DND-41 (cell line): ENCODE measurements around the gene SLC22A6.

ENCODE experiments used
- EZH2 ChIP-seq: IDR thresholded peaks from 3 replicates; pipeline ENCODE4 v1.6.1; 2012; ENCODE audit warnings: borderline replicate concordance, low read depth, mild to moderate bottlenecking, moderate library complexity, low read length, inconsistent platforms; ENCODE audit not compliant: severe bottlenecking
- TF ChIP-seq, protein P1 (sequence below): IDR thresholded peaks from 2 replicates; pipeline ENCODE4 v1.5.1; 2012; ENCODE audit warnings: borderline replicate concordance, low read length, moderate library complexity, mild to moderate bottlenecking; ENCODE audit not compliant: poor library complexity, severe bottlenecking; ENCODE audit errors: extremely low read depth

DNA sequence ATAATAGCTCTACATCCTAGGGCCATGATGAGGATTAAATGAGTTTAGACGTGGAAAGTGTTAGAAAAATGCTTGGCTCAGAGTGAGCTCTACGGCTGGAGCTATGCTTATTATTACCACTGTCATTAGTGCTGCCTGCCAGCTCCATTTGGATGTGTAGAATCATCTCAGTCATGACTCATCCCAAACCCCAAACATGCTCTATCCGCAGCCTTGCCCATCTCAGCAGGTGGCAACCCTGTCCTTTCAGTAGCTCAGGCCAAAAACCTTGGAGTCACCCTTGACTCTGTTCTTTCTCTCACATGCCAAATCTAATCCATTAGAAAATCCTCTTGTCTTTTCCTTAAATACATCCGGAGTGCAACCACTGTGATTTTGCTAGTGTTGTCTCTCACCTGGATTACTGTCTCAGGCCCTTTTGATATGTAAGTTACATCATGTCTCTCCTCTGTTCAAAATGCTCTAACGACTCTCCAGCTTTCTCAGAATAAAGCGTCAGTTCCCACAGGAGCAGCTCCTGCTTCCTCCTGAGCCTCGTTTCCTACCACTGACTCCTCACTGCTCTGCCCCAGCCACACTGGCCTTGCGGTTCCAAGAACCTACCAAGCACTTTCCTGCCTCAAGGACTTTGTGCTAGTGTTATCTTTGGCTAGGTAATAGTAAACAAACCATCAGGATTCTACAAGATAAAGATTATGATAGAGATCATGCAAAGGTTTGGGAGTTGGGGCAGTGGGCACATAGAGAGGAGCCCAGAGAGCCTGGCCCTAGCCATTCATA lies 53.1 kb downstream of the SLC22A6 start:
- TF ChIP-seq, protein P1, sequence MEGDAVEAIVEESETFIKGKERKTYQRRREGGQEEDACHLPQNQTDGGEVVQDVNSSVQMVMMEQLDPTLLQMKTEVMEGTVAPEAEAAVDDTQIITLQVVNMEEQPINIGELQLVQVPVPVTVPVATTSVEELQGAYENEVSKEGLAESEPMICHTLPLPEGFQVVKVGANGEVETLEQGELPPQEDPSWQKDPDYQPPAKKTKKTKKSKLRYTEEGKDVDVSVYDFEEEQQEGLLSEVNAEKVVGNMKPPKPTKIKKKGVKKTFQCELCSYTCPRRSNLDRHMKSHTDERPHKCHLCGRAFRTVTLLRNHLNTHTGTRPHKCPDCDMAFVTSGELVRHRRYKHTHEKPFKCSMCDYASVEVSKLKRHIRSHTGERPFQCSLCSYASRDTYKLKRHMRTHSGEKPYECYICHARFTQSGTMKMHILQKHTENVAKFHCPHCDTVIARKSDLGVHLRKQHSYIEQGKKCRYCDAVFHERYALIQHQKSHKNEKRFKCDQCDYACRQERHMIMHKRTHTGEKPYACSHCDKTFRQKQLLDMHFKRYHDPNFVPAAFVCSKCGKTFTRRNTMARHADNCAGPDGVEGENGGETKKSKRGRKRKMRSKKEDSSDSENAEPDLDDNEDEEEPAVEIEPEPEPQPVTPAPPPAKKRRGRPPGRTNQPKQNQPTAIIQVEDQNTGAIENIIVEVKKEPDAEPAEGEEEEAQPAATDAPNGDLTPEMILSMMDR = no peak
- TF ChIP-seq EZH2 = no peak
